ENCODE results near the gene CRYBG1.
A peak's percentile ranks its signal among the peaks of the same experiment; 100 is the strongest.

The CRYBG1 gene

GRCh38 chr6:106324726-106325335, 35.7 kb upstream of the CRYBG1 start:
- TF ChIP-seq, protein P1, sequence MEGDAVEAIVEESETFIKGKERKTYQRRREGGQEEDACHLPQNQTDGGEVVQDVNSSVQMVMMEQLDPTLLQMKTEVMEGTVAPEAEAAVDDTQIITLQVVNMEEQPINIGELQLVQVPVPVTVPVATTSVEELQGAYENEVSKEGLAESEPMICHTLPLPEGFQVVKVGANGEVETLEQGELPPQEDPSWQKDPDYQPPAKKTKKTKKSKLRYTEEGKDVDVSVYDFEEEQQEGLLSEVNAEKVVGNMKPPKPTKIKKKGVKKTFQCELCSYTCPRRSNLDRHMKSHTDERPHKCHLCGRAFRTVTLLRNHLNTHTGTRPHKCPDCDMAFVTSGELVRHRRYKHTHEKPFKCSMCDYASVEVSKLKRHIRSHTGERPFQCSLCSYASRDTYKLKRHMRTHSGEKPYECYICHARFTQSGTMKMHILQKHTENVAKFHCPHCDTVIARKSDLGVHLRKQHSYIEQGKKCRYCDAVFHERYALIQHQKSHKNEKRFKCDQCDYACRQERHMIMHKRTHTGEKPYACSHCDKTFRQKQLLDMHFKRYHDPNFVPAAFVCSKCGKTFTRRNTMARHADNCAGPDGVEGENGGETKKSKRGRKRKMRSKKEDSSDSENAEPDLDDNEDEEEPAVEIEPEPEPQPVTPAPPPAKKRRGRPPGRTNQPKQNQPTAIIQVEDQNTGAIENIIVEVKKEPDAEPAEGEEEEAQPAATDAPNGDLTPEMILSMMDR (IDR thresholded peaks at IDR 0.05; ENCODE audit: extremely low read depth, missing control alignments) = no peak
- no peak for DNase-seq (ENCODE audit: low spot score)

DNA sequence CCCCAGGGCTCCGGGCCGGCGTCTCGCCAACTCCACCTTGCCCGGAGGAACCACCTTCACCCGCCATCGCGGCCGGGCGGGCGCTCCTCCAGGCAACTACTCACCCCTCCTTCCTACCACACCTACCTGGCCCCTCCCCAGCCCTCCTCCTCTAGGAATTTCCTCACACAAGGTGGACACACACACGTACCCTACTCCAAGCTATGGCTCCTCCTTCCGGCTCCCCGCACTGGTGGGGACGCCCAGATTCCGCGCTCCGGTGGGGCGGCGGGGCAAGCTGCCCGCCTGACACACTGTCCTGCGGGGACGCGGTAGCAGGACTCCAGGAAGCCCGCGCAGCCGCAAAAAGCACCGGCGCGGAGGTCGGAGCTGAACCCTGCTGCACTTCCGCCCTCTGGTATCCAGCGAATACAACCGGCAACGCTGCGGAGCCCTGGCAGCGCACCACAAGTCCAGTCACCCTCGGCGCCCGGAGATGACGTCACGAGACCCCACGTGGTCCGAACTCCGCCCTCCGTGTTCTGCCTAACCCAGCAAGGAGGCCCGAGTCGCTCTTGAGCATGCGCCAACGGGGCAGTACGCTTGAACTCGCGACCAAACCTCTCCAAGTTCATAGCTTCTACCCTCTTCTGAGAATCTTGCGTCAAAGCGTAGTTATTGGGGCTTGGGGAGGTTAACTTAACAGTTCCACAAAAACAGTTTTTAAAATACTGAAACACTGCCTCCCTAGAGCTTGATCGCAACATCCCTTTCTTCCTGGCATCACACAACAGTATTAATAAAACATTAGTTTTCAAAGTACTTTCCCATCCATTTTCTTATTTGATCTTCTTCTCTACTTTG, 35.0 kb upstream of the CRYBG1 start, which contains the start of gene ATG5:
Gene ATG5, minus strand, starts transcription at position 425 of the 843 bp plus-strand sequence. CDS start 9,552 bp downstream, outside the sequence.
- peak; percentile 96 for DNase-seq (ENCODE audit: low spot score)
- TF ChIP-seq, protein P1 (IDR thresholded peaks at IDR 0.05; ENCODE audit: extremely low read depth, missing control alignments) = no peak

DNA sequence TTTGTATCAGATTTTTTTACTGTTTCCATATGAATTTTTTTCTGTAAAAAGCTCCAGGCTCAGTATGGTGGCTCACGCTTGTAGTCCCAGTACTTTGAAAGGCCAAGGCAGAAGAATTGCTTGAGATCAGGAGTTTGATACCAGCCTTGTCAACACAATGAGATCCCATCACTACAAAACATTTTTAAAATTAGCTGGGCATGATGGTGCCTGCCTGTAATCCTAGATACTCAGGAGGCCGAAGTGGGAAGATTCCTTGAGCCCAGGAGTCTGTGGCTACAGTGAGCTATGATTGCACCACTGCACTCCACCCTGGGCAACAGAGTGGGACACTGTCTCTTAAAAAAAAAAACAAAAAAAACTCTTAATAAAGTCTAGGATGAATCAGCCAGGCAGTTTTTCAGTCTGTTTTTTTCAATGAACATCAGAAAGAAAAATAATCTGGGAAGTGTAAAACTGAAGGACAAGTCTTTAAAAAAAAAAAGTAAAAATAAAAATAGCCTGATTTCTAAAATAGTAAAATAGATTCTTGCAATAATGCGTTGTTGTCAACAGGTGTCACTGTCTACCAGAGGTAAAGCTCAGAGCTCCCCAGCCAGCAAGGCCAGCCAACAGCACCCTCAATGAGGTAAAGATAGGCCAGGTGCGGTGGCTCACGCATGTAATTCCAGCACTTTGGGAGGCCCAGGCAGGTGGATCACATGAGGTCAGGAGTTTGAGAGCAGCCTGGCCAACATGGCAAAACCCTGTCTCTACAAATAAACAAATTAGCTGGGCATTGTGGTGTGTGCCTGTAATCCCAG, 25.7 kb upstream of the CRYBG1 start:
- peak; percentile 62 for DNase-seq (ENCODE audit: low spot score)
- TF ChIP-seq, protein P1 (IDR thresholded peaks at IDR 0.05; ENCODE audit: extremely low read depth, missing control alignments) = peak; percentile 50

- peak; percentile 66 for DNase-seq (ENCODE audit: low spot score)
- TF ChIP-seq, protein P1 (IDR thresholded peaks at IDR 0.05; ENCODE audit: extremely low read depth, missing control alignments) = peak; percentile 61
These were observed 21.0 kb upstream of the CRYBG1 start for GRCh38 chr6:106339334-106340029.

- no peak for DNase-seq (ENCODE audit: low spot score)
- TF ChIP-seq, protein P1 (IDR thresholded peaks at IDR 0.05; ENCODE audit: extremely low read depth, missing control alignments) = no peak
These were observed 13.3 kb upstream of the CRYBG1 start for GRCh38 chr6:106347219-106347618.

DNA sequence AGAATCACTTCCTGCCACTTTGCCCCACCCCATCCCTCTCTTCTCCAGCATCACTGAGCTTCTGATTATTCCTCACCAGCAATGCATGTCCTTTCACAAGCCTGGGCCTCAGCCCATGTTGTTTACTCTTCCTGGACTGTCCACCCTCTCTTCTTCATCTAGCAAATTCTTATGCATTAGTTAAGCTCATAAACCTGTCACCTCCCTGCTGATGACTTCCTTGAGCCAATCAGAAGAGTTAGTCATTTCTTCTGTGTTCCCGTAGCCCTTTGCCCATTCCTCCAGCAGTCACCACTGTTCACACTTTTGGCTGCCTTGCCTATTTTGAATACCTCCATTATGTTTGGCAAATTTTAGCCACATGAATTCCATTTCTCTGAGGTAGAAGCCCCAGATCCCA, 4.1 kb upstream of the CRYBG1 start:
- TF ChIP-seq, protein P1 (IDR thresholded peaks at IDR 0.05; ENCODE audit: extremely low read depth, missing control alignments) = no peak

More for the DNA sequence above, 4.1 kb upstream of the CRYBG1 start:
- no peak for DNase-seq (ENCODE audit: low spot score)

Data from GM20000 (cell line).